ENCODE results near the gene ATP1A3. TPM values are rescaled to one million over a fixed set of nuclear protein-coding genes. Genes with fewer than 3 reads are reported as not detected.

The ATP1A3 gene
- total RNA-seq, 1 experiment from 2014 or later = 34.7 TPM

- no peaks in the 10 kb centered on the region for H3K9me2 ChIP-seq (ENCODE audit: insufficient read depth)
- no peaks in the 10 kb centered on the region; a peak in 1 of 4 replicates for H3K36me3 ChIP-seq (ENCODE audit: control insufficient read depth in 1 of 2, insufficient read depth in 2 of 2, low read length in 2 of 2)
- no peaks in the 10 kb centered on the region for H4K20me1 ChIP-seq (ENCODE audit: insufficient read depth)
- ATAC-seq (no peak), DNase-seq (ENCODE audit: low read depth, low spot score) (no peak)
- H3K4me2 ChIP-seq (ENCODE audit: low read length) = no peak overlapping the region
- H2AFZ ChIP-seq (ENCODE audit: low read depth, low read length, poor library complexity, severe bottlenecking) = no peak overlapping the region
- intact Hi-C loops (cut with micrococcal nuclease) = no loop called here
- no peak overlapping the region for H3K27ac ChIP-seq (ENCODE audit: low read depth, low read length)
- TF ChIP-seq JUND (IDR thresholded peaks at IDR 0.05) (no peak), ZFX (IDR thresholded peaks at IDR 0.05) (no peak), EZH2 (IDR thresholded peaks at IDR 0.05) (no peak), CEBPB (IDR thresholded peaks at IDR 0.05; ENCODE audit: low read depth) (no peak), FOSL1 (IDR thresholded peaks at IDR 0.05; ENCODE audit: low read depth) (no peak), POLR2AphosphoS5 (IDR thresholded peaks at IDR 0.05; ENCODE audit: low read depth, low read length) (no peak), SRF (IDR thresholded peaks at IDR 0.05; ENCODE audit: low read depth) (no peak), POLR2A (IDR thresholded peaks at IDR 0.05; ENCODE audit: borderline replicate concordance, extremely low read depth, insufficient read depth, insufficient read length) (no peak), RAD21 (IDR thresholded peaks at IDR 0.05; ENCODE audit: low read depth) (no peak)
- no peak overlapping the region for H3K4me3 ChIP-seq (replicated peaks in 1 of 2; ENCODE audit: low read depth in 1 of 2, low read length in 2 of 2)
- POLR2A ChIA-PET = no interaction called here
- no peaks in the 10 kb centered on the region for H3K27me3 ChIP-seq (ENCODE audit: insufficient read depth, low read length)
- H3K79me2 ChIP-seq (ENCODE audit: insufficient read depth, low read length) = no peaks in the 10 kb centered on the region
- RAD21 ChIA-PET (ENCODE audit: low non-redundant PET in 1 of 2, low total read pairs in 2 of 2, uncharacterized antibody in 2 of 2, unreplicated experiment in 2 of 2) = no interaction called here
- no TSS peak for BruUV-seq (replicated peaks)
- no peaks in the 10 kb centered on the region for H3K9me3 ChIP-seq (ENCODE audit: control insufficient read depth in 1 of 2, insufficient read depth in 1 of 2, low read depth in 1 of 2, low read length in 2 of 2)
- H3K9ac ChIP-seq (ENCODE audit: low read length) = no peak overlapping the region
- CTCF ChIA-PET = no interaction called here
- no peaks in the 10 kb centered on the region for H3K4me1 ChIP-seq (ENCODE audit: control insufficient read depth in 1 of 2, insufficient read depth in 2 of 2, low read length in 2 of 2)
These were observed 24.1 kb downstream of the ATP1A3 start for GRCh38 chr19:41969772-41970458.

DNA sequence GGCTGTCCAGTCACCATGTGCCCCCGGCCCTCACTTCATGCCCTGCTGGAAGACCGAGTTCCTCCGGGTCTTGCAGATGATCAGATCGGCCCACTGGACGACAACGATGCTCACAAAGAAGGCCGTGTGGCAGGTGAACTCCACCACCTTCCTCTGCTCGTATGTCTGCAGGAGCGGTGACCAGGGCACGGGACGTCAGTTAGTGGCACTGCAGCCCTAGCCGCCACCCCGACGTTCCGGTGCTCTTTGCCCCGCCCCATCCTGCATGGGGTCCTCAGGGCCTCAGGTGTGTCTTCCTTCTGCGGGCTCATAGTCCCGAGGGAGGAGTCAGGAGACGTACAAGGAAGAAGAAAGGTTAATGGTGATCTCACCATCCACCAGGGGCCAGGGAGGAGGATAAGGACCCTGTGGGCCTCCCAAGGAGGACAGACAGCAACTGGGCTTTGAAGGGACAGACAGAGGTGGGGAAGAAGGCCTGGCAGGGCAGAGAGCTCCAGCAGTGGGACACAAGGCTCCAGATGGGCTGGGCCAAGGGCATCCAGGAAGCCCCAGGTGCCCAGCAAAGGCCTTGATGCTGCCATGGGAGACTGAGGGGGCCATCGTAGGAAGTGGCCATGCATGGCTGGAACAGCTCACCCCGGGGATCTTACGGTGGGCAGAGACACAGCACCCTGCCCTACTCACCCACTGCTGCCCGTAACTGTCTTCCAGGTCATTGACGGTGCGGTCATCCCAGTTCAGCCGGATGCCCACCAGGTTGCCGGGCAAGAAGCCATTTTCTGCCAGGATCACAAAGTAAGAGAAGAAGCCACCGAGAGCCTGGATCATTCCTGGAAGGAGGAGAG, 25.1 kb downstream of the ATP1A3 start:
- Histone ChIP-seq H4K20me1 (ENCODE audit: insufficient read depth) (no peaks in the 10 kb centered on the region), H3K9me2 (ENCODE audit: insufficient read depth) (no peaks in the 10 kb centered on the region), H3K9me3 (ENCODE audit: control insufficient read depth in 1 of 2, insufficient read depth in 1 of 2, low read depth in 1 of 2, low read length in 2 of 2) (no peaks in the 10 kb centered on the region), H3K36me3 (ENCODE audit: control insufficient read depth in 1 of 2, insufficient read depth in 2 of 2, low read length in 2 of 2) (no peaks in the 10 kb centered on the region), H3K27ac (ENCODE audit: low read depth, low read length) (no peak overlapping the region), H3K9ac (ENCODE audit: low read length) (no peak overlapping the region), H3K4me1 (ENCODE audit: control insufficient read depth in 1 of 2, insufficient read depth in 2 of 2, low read length in 2 of 2) (no peaks in the 10 kb centered on the region), H3K4me2 (ENCODE audit: low read length) (no peak overlapping the region), H3K4me3 (replicated peaks in 1 of 2; ENCODE audit: low read depth in 1 of 2, low read length in 2 of 2) (no peak overlapping the region), H2AFZ (ENCODE audit: low read depth, low read length, poor library complexity, severe bottlenecking) (no peak overlapping the region), H3K27me3 (ENCODE audit: insufficient read depth, low read length) (no peaks in the 10 kb centered on the region), H3K79me2 (ENCODE audit: insufficient read depth, low read length) (no peaks in the 10 kb centered on the region)
- POLR2A ChIA-PET = no interaction called here
- ATAC-seq (no peak), DNase-seq (ENCODE audit: low read depth, low spot score) (no peak)
- intact Hi-C loops (cut with micrococcal nuclease) = no loop called here
- no TSS peak for BruUV-seq (replicated peaks)
- RAD21 ChIA-PET (ENCODE audit: low non-redundant PET in 1 of 2, low total read pairs in 2 of 2, uncharacterized antibody in 2 of 2, unreplicated experiment in 2 of 2) = no interaction called here
- CTCF ChIA-PET = no interaction called here
- no peak for TF ChIP-seq SRF (IDR thresholded peaks at IDR 0.05; ENCODE audit: low read depth)
- no peak for TF ChIP-seq EZH2 (IDR thresholded peaks at IDR 0.05)
- no peak for TF ChIP-seq SP1 (IDR thresholded peaks at IDR 0.05; ENCODE audit: low read depth)
- no peak for TF ChIP-seq POLR2AphosphoS5 (IDR thresholded peaks at IDR 0.05; ENCODE audit: low read depth, low read length)
- TF ChIP-seq ZBTB33 (IDR thresholded peaks at IDR 0.05; ENCODE audit: extremely low read depth, insufficient replicate concordance, low read length) = no peak
- TF ChIP-seq FOSL1 (IDR thresholded peaks at IDR 0.05; ENCODE audit: low read depth) = no peak
- TF ChIP-seq MAX (IDR thresholded peaks at IDR 0.05) = no peak
- TF ChIP-seq YY1 (IDR thresholded peaks at IDR 0.05; ENCODE audit: extremely low read depth, insufficient replicate concordance, low read depth, low read length) = no peak
- no peak for TF ChIP-seq EZH2phosphoT487 (IDR thresholded peaks at IDR 0.05; ENCODE audit: borderline replicate concordance)
- TF ChIP-seq POLR2A (IDR thresholded peaks at IDR 0.05; ENCODE audit: borderline replicate concordance, extremely low read depth, insufficient read depth, insufficient read length) = no peak
- no peak for TF ChIP-seq TCF7L2 (IDR thresholded peaks at IDR 0.05; ENCODE audit: borderline replicate concordance, extremely low read depth, insufficient read depth, insufficient read length)
